ENCODE measurements around the gene NET1.

The NET1 gene

GRCh38 chr10:5445006-5445405 lies 32.6 kb downstream of the NET1 start:
- DNase-seq, result no peak

- peak; percentile 78 for DNase-seq
Measured at GRCh38 chr10:5446390-5446926, 34.1 kb downstream of the NET1 start.

DNA sequence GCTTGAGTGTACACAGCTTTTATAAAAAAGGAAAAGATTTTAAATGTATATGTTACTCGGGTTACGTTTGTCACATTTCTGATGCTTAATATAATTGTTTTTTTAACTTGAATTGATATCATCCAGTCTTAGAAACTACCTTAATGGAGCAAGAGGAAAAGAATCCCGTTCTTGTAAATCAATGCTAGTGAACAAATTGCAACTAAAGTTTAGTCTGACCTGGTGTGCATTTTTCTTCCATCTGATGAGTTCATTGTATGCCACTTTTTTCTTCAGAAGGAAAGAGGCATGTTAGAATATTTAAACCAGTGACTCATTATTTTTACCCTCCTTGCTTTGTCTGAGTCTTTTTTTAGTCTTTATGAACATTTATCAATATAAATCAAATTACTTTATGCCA lies 34.7 kb downstream of the NET1 start:
- DNase-seq, result no peak

DNA sequence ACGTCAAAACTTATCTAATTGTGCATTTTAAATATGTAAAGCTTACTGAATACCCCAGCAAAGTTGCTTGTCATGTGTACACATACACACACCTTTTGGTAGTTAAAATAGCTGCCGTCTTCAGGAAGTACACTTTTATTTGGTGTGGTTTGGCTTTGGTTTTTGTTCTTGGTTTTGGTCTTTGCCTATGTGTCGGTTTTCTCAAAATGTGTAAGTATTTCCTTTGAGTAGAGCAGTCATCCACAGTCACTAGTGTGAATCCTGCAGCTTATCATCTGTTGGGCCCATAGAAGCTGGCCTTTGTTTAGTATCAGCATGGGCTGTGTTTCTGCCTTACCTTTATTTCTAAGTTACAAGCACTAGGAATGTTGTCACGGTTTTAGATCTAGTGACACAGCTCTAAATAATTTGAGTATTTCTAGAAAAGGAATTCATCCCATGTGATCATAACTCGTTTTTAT lies 35.3 kb downstream of the NET1 start:
- no peak for DNase-seq

DNA sequence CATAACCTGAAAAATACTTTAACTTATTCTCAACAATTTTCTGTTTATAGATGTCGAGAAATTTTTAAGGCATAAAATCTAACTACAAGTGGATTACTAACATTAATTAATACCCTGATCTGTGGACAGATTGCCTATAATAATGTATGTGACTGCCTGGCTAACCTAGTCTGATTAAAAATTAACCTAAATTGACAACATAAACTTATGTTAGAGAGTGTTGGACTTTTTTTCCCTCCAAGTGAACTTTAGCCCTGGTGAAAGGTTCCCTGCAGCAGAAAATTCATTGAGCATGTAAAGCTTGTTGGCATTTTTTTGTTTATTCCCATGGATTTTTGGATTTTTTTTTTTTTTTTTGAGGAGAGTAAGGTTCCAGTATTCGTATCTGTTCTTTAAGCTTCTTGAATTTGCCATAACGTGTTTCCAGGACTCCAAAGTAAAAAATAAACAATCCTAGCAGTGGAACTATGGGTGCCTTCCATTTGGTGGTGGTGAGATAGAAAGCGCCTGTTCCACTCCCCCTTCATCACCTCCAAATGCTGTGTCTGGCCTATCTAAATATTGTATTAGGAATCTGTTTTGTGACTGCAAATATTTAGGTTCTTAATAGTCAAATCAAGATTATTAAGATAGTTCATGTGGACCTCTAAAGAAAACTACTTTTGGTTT lies 36.1 kb downstream of the NET1 start:
- DNase-seq, result no peak

DNA sequence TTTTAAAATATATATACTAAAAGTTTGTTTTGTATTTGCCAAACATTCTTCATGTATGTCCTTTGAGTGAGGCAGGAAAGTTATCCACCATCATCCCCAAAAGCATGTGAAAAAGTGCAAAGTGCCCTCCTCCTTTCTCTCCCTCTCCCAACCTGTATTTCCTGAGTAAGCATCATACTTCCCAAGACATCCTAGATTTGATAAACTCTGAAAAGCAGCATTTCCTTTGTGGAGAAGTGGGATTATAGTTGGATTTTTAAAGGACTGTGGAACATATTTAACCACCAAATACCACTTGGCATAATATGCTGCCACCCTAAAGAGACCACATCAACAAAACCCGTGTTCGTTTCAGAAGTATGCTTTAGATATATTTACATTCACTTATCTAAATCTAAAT lies 36.9 kb downstream of the NET1 start:
- DNase-seq, result no peak

DNA sequence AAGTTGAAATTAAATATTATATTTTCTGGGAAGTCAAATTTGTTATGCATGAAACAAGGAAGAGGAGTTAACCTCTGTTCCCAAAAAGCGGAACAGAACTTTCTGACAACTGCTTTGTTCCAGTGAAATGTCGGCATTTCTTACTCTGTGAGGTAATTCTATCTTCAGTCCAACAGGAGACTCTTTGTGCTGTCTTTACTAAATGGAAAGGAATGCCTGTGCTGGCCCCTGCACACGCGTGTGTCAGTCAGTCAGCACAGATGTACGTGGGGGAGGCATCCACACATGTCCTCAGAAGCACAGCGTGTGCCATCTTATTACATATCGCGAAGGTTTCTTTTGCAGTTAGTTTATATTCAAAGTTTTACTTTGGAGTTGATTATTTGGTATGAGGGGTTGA lies 37.5 kb downstream of the NET1 start:
- DNase-seq, result no peak

GRCh38 chr10:5450605-5451384 lies 38.4 kb downstream of the NET1 start:
- no peak for DNase-seq

- DNase-seq, result no peak
Measured at GRCh38 chr10:5453749-5454489, 41.6 kb downstream of the NET1 start.

GRCh38 chr10:5456563-5456962 lies 44.2 kb downstream of the NET1 start:
- DNase-seq, result no peak

DNA sequence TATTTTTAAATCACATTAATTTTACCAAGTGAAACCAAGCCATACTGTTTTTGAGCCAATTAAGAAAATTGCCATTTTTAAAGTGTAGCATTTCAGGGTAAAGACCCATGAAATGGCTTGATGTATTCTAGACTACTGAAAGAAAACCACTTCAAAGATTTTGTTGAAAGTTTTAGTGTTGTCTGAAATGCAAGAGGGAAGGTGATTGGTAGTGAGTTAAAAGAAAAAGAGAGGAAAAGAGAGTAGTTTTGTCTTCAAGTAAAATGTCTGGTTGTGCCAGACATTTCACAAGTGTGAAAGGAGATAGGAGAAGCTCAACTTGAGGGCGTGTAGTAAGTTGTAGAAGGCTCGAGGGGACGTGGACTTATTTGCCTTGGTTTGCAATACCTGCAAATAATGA lies 45.4 kb downstream of the NET1 start:
- no peak for DNase-seq

DNA sequence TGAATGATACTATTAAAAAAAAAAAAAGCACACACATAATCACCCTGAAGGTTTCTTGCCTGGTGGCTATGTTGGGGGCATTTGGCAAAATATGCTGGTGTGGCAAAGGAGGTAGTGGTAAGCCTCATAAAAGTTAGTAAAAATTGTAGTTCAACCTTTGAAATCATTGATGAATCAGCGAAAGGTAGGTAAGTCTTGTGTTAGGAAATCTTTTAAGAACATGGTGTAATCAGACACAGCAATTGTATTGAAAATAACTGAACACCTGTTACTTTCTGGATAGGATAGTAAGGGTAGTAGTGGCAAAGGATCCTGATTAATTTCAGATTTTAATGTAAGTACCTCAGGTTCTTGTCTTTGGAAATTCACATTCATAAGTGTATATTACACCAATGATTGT lies 46.1 kb downstream of the NET1 start:
- DNase-seq, result no peak

DNA sequence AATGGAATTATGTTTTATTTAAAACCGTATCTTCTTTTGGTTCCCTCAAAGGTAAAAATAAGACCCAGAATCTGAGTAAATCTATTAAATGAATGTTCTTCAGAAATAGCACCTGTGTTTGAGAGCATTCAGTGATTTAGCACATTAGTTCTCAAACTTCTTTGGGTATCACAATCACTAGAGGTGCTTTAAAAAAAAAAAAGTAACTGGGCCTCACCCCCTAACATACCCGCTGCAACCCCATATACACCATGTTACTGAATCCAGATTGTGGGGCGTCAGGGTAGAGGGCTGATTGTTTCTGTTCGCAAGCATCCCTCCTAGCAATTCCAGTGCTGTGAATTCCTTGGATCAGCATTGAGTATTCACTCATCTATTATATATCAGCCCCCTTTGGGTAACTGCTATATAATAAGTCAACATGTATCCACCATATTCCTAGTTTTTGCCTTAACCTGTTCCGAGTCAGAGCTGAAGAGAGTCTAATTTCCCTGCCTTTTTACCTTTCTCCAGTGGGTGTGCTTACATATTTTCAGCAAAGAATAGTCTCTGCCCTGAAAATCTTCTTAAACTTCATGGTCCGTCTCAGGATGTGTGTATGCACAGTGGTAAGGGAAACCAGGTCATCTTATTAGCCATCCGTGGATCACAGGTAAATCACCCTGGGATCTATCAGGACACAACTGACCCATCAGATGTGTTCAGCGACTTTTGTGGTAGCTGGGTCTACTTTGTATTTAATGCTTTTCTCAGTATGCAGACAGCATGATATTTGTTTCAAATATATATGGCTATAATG lies 46.8 kb downstream of the NET1 start:
- no peak for DNase-seq

DNA sequence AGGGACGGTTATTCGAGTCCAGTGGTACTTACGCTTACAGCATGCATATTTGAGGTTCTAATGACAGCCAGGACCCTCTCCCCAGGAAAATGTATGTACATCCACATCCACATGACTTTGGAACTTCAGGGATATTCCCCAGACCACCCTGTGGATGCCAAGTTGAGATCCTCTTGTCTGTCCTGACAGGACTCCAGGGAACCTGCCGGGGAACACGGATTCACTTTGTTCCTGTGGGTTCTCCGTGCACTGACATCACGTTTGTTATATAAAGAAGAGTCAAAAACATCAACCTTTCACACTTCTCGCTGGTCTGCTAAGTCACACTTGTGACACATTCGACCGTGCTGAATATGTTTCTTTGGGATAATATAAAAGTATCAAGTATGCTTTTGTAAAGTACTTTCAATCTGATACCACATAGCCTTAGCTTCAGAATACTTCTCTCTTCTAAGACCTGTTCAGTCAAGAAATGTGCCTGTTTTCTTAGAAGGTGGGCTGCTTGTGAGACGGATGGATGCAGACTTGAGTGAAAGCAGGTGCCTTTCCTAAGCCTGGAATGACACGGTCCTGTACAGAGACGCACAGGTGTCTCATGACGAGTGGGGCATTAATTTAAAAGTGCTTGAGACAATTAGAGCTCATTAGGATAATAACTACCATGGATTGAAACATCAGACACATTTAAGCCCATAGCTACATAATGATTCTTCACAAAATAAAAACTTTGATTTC lies 48.3 kb downstream of the NET1 start:
- DNase-seq, result no peak

DNA sequence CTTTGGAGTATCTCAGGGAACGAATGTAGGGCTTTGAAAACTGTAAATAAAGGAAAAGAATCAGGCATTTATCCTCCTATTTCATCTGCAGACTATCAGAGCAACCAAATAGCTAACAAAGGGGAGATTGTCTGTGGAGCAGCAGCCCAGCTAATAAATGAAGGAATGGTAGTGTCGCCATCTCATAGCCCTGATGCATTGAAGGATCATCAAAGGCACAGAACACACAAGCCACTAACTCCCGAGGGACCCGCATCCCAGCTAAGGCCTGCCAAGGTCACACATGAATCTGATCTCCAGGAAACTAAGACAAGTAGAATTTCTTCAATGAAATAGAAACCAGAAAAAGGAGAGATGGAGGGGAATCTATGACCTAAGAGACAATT lies 48.8 kb downstream of the NET1 start:
- DNase-seq, result no peak

GRCh38 chr10:5461914-5462840 lies 49.8 kb downstream of the NET1 start:
- no peak for DNase-seq

GRCh38 chr10:5462841-5463293 lies 50.5 kb downstream of the NET1 start:
- no peak for DNase-seq

GRCh38 chr10:5464546-5464945 lies 52.2 kb downstream of the NET1 start:
- no peak for DNase-seq

- no peak for DNase-seq
Measured at GRCh38 chr10:5465976-5466450, 53.7 kb downstream of the NET1 start.

- no peak for DNase-seq
Measured at GRCh38 chr10:5466451-5467206, 54.3 kb downstream of the NET1 start.
